NCI-H1417 treated with DMSO at 0.1 percent for 48 hours (cell line): ENCODE measurements around the gene PGM3.
"Not testable (repeated sequence)": the region's sequence is repeated elsewhere in the genome, so short reads cannot be mapped to it uniquely, and the experiment has no call there.

Source experiments
- DNase-seq: peaks from one replicate; lab custom pipeline; 2025; lab: John Stamatoyannopoulos, UW

Gene PGM3, protein sequence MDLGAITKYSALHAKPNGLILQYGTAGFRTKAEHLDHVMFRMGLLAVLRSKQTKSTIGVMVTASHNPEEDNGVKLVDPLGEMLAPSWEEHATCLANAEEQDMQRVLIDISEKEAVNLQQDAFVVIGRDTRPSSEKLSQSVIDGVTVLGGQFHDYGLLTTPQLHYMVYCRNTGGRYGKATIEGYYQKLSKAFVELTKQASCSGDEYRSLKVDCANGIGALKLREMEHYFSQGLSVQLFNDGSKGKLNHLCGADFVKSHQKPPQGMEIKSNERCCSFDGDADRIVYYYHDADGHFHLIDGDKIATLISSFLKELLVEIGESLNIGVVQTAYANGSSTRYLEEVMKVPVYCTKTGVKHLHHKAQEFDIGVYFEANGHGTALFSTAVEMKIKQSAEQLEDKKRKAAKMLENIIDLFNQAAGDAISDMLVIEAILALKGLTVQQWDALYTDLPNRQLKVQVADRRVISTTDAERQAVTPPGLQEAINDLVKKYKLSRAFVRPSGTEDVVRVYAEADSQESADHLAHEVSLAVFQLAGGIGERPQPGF

GRCh38 chr6:83192871-83193746 lies at the start of gene PGM3, which contains the start of gene RWDD2A:
PGM3 (minus strand) TSS chr6:83193265; CDS start chr6:83191012, 2,253 bp downstream.
RWDD2A (plus strand) TSS chr6:83193357; CDS start chr6:83194452, 1,095 bp downstream.
- DNase-seq, result no peak

DNA sequence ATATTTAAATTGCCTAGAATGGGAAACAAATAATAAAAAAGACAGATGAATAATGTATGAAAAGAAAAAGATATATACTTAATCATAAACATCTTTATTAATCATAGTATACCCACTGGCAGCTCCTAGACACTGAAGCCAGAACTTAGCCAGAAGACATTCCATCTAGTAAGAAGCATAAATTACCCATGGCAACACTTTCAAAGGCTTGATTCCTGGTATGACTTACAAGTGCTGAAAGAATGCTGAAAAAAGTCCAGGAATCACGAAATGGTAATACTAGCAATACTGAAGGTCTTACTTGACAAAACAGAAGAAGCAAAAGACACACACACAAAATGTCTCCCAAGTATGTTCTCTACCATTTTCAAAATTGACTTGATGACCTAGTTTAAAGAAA lies 38.1 kb upstream of the PGM3 start:
- no peak for DNase-seq

DNA sequence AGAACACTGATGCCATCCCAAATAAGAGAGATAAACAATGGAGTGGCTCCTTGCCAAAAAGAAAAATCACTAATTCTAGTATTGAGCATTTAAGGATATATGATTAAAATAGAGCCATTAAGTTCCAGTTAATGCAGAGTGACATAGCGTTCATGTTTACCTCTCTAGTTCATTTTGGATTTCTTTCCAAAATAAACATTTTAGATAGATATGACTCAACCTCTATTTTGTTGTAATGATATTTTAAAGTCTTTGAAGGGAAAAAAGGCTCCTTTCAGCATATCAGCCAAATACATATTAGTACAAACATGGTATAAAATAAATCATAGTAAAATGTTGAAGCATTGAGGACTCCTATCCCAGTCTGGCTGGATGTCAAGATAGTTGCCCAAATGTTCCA lies 33.5 kb upstream of the PGM3 start:
- DNase-seq, result no peak

DNA sequence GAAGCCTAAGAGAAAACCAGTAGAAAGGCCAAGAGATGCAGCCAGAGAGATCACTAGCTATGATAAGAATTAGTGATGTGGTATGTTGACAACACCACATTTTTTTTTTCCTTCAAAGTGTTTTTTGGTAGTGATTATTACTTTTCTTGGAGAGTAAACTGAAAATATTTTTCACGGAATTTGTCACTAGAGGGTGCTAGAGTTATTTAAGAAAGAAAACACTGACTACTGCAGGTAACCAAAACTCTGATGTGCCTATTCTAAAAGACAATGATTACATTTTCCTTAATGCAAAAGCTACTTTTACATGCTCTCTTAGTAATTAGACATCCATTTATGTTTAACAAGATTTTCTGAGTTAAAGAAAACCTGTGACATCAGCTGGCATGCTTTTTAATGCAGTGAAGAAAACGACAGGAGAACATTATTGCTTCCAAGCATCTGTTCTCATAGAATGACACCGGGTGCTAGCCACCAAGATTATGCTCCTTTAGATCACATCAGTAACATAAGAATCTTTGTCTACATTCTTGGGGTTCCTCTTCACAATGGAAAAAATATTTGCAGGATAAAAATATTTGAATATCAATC lies 28.9 kb upstream of the PGM3 start:
- DNase-seq, result peak; percentile 18

DNA sequence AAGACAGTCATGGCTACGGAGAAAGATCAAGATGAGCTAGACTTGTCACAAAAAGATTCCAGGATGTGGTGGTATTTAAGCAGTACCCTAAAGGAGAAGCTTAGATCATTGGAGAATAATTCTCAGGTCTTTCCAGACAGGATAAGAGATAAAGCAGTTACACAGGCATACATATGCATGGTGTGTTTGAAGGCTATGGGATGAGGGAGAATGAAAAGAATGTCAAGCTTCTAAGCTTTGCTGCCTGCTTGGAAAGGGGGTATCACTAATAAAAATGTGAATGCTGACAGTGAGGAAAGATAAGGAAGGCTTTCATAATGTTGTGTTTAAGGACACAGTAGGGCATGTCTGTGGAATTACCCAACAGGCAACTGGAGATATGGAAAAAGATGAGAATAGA lies 28.2 kb upstream of the PGM3 start:
- no peak for DNase-seq

GRCh38 chr6:83220121-83220520 lies 27.1 kb upstream of the PGM3 start:
- no peak for DNase-seq

DNA sequence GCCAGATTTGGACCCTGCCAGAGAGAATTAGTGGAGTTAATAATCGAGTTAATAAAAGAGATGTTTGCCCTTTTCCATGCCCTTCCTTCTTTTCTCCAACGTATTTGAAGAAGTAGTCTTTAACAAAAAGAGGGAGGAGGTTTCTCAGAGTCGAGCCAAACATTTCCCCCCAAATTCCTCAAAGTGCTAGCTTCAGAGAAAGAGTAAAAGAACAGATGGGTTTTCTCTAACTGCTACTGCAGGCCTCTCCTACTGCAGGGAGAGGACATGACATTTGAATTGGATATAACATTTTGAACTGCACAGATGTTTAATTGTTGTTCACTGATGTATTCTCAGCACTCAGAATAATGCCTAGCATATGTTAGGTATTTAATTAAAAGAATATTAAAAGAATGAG lies 25.6 kb upstream of the PGM3 start:
- DNase-seq, result no peak

DNA sequence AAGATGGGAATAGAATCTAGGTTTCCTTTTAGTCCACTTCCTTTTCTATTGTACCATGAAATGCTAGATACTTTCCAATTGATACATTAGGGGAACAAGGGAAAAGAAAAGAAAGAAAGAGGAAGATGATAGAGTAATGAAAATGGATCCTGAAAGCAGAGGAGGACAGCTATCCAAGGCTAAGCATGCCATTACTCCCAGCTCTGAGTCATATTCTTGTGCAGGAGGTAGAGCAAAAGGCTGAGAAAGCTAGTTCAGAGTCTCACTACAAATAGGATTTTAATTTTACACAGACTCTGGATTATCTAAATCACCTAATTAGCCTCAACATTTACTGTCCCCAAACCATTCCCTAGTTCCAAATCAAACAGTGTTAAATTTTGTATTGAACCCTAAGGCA lies 23.7 kb upstream of the PGM3 start:
- no peak for DNase-seq

- no peak for DNase-seq
These were observed 22.3 kb upstream of the PGM3 start for GRCh38 chr6:83215131-83216047.

- no peak for DNase-seq
These were observed 9.0 kb upstream of the PGM3 start for GRCh38 chr6:83202031-83202430.

GRCh38 chr6:83199863-83200225 lies 6.8 kb upstream of the PGM3 start:
- DNase-seq, result no peak

GRCh38 chr6:83199173-83199862 lies 6.3 kb upstream of the PGM3 start:
- no peak for DNase-seq

- DNase-seq, result no peak
These were observed 5.6 kb upstream of the PGM3 start for GRCh38 chr6:83198486-83199172.

GRCh38 chr6:83193747-83194566 lies 892 bp upstream of the PGM3 start:
- no peak for DNase-seq

DNA sequence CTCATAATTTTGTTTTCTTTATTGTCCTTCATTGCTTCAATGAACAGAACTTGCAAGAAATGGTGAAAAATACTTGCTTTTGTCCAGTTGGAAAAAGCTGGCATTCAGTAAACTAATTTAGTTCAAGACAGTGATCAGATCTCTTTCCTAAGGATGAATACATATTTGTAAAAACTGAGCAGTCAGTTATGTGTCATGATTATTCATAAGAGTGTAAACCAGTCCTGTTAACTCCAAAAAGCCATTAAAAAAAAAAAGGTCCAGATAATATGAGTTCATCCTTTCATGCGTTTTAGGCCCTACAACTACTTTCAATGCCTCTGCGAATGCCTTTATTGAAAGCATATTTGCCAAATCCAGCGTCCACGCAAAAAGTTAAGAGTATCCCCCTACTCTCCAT lies 609 bp downstream of the PGM3 start:
- DNase-seq, result no peak

DNA sequence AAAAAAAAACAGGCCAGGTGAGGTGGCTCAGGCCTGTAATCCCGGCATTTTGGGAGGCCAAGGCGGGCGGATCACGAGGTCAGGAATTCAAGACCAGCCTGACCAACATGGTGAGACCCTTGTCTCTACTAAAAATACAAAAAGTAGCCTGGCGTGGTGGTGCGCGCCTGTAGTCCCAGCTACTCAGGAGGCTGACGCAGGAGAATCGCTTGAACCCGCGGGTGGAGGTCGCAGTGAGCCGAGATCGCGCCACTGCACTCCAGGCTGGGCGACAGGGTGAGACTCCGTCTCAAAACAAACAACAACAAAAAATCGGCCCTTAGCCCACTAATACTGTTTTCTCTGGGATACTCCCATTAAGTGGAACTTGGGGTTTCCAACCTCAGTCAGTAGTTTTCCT lies 1.1 kb downstream of the PGM3 start:
- DNase-seq, result not testable (repeated sequence)

GRCh38 chr6:83190626-83191025 lies 2.4 kb downstream of the PGM3 start:
- no peak for DNase-seq

DNA sequence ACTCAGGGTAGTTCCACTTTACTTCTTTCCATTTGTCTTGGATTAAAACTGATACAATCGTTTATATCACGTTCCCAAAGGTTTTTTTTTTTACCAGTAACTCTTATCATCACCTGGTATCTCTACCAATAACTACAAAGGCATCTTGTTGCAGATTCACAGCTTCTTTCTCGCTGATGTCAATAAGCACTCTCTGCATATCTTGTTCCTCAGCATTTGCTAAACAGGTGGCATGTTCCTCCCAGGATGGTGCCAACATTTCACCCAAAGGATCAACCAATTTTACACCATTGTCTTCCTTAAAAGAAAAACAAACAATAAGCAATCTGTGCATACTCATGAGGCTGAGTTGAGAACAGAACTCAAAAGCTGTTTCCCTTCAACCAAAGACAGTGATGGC lies 4.6 kb downstream of the PGM3 start:
- DNase-seq, result no peak

DNA sequence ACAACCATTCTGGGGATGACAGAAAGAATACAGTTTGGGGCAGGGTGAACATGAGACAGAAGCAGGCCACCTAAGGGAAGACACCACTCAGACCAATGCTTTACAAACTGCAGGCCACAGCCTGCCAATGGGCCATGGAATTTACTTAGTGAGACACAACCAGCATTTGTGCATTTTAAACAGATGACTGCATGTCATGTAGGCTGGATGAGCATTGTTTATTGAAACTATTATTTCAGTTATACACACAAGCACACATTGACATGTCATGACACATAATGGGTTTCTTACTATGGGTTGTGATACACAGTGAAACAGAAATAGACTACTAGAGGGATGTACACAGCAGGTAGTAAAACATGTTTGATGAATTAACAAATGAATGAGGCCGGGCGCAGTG lies 8.0 kb downstream of the PGM3 start:
- DNase-seq, result no peak
